SK-N-SH treated with all-trans-retinoic acid at 6 μM for 48 hours (cell line): Measurements from ENCODE around the gene TCERG1L.
A peak's percentile ranks its signal among the peaks of the same experiment; 100 is the strongest.

ENCODE experiments used
- ATAC-seq: fragments of 200-7000 bp; cut with Tn5 transposase; 3 replicates; pipeline ENCODE4 v1.9.1; 2020; ENCODE audit warnings: mild to moderate bottlenecking, moderate library complexity
- BACH2 ChIP-seq: fragments of 250-450 bp; sonication (Bioruptor Pico); IDR thresholded peaks from 2 replicates; pipeline ENCODE4 v1.9.0; 2021; ENCODE audit warnings: mild to moderate bottlenecking, borderline replicate concordance
- CREB5 ChIP-seq: fragments of 250-450 bp; sonication (Bioruptor Pico); IDR thresholded peaks from 2 replicates; pipeline ENCODE4 v1.5.1; 2020; ENCODE audit warnings: low read depth, mild to moderate bottlenecking, moderate library complexity
- CSDC2 ChIP-seq: fragments of 250-450 bp; sonication (Bioruptor Pico); IDR thresholded peaks from 2 replicates; pipeline ENCODE4 v1.5.0; 2020; ENCODE audit warnings: mild to moderate bottlenecking, moderate library complexity
- CSRNP3 ChIP-seq: fragments of 250-450 bp; sonication (Bioruptor Pico); IDR thresholded peaks from 2 replicates; pipeline ENCODE4 v1.5.1; 2021; ENCODE audit warnings: mild to moderate bottlenecking, moderate library complexity
- ESRRG ChIP-seq: fragments of 250-450 bp; sonication (Bioruptor Pico); IDR thresholded peaks from 2 replicates; pipeline ENCODE4 v1.6.1; 2021; ENCODE audit warnings: mild to moderate bottlenecking
- GLIS3 ChIP-seq: fragments of 250-450 bp; sonication (Bioruptor Pico); IDR thresholded peaks from 2 replicates; pipeline ENCODE4 v1.5.0; 2020; ENCODE audit warnings: mild to moderate bottlenecking, moderate library complexity
- ISL1 ChIP-seq: fragments of 250-450 bp; sonication (Bioruptor Pico); IDR thresholded peaks from 2 replicates; pipeline ENCODE4 v2.1.2; 2022; ENCODE audit warnings: mild to moderate bottlenecking, moderate library complexity
- OSR1 ChIP-seq: fragments of 250-450 bp; sonication (Bioruptor Pico); IDR thresholded peaks from 2 replicates; pipeline ENCODE4 v1.8.0; 2022; ENCODE audit warnings: moderate library complexity, mild to moderate bottlenecking, inconsistent platforms
- PATZ1 ChIP-seq: fragments of 250-450 bp; sonication (Bioruptor Pico); IDR thresholded peaks from 2 replicates; pipeline ENCODE4 v1.8.0; 2020; ENCODE audit warnings: mild to moderate bottlenecking, moderate library complexity, borderline replicate concordance
- POU6F1 ChIP-seq: fragments of 250-450 bp; sonication (Bioruptor Pico); IDR thresholded peaks from 2 replicates; pipeline ENCODE4 v1.8.0; 2021; ENCODE audit warnings: low read depth, mild to moderate bottlenecking, moderate library complexity, borderline replicate concordance
- PPARA ChIP-seq: fragments of 250-450 bp; sonication (Bioruptor Pico); IDR thresholded peaks from 2 replicates; pipeline ENCODE4 v1.5.0; 2020; ENCODE audit warnings: mild to moderate bottlenecking, borderline replicate concordance
- SNAI2 ChIP-seq: fragments of 250-450 bp; sonication (Bioruptor Pico); IDR thresholded peaks from 2 replicates; pipeline ENCODE4 v1.5.0; 2020; ENCODE audit warnings: mild to moderate bottlenecking, moderate library complexity
- TCF4 ChIP-seq: fragments of 250-450 bp; sonication (Bioruptor Pico); IDR thresholded peaks from 2 replicates; pipeline ENCODE4 v1.8.0; 2021; ENCODE audit warnings: mild to moderate bottlenecking, moderate library complexity, borderline replicate concordance
- ZC3H10 ChIP-seq: fragments of 250-450 bp; sonication (Bioruptor Pico); IDR thresholded peaks from 2 replicates; pipeline ENCODE4 v1.5.1; 2021; ENCODE audit warnings: mild to moderate bottlenecking, moderate library complexity
- ZFP3 ChIP-seq: fragments of 250-450 bp; sonication (Bioruptor Pico); IDR thresholded peaks from 2 replicates; pipeline ENCODE4 v1.5.0; 2020; ENCODE audit warnings: mild to moderate bottlenecking, moderate library complexity
- ZNF565 ChIP-seq: fragments of 450-650 bp; formaldehyde crosslinking; conservative IDR thresholded peaks from 2 replicates; pipeline ENCODE4 v1.5.0; 2020; ENCODE audit warnings: low read depth, mild to moderate bottlenecking, moderate library complexity
- ZNF70 ChIP-seq: fragments of 450-650 bp; formaldehyde crosslinking; IDR thresholded peaks from 2 replicates; pipeline ENCODE4 v1.5.0; 2020; ENCODE audit warnings: mild to moderate bottlenecking, moderate library complexity
- ZNF8 ChIP-seq: fragments of 450-650 bp; formaldehyde crosslinking; IDR thresholded peaks from 2 replicates; pipeline ENCODE4 v1.5.0; 2020; ENCODE audit warnings: mild to moderate bottlenecking, moderate library complexity

TCERG1L gene

GRCh38 chr10:131099028-131099726, 212.3 kb downstream of the TCERG1L start:
- TF ChIP-seq OSR1, result no peak
- peak; percentile 31; the same call in 1 of the 2 replicates for TF ChIP-seq TCF4 (CRISPR knock-in tag)
- TF ChIP-seq ZNF8 (CRISPR knock-in tag), result no peak
- TF ChIP-seq CSDC2 (CRISPR knock-in tag), result no peak
- TF ChIP-seq PATZ1 (CRISPR knock-in tag), result no peak
- no peak for ATAC-seq

- TF ChIP-seq CSRNP3 (no peak), ZNF565 (CRISPR knock-in tag) (no peak), TCF4 (CRISPR knock-in tag) (no peak), ISL1 (CRISPR knock-in tag) (no peak)
- ATAC-seq, result no peak
Measured at GRCh38 chr10:131098416-131098952, 213.0 kb downstream of the TCERG1L start.

GRCh38 chr10:131096031-131096430, 215.5 kb downstream of the TCERG1L start:
- no peak for ATAC-seq
- TF ChIP-seq BACH2 (CRISPR knock-in tag) (no peak), CREB5 (CRISPR knock-in tag) (no peak), PPARA (no peak), ZNF8 (CRISPR knock-in tag) (no peak), SNAI2 (no peak), ZNF565 (CRISPR knock-in tag) (no peak), ZNF70 (CRISPR knock-in tag) (no peak), ZFP3 (CRISPR knock-in tag) (no peak), GLIS3 (CRISPR knock-in tag) (no peak), ESRRG (CRISPR knock-in tag) (no peak), PATZ1 (CRISPR knock-in tag) (no peak), ZC3H10 (CRISPR knock-in tag) (no peak), CSRNP3 (no peak), POU6F1 (no peak), TCF4 (CRISPR knock-in tag) (no peak)

- no peak for ATAC-seq
- no peak for TF ChIP-seq CSDC2 (CRISPR knock-in tag)
- TF ChIP-seq OSR1, result no peak
- TF ChIP-seq ESRRG (CRISPR knock-in tag), result no peak
- no peak for TF ChIP-seq PPARA
- no peak for TF ChIP-seq ZNF8 (CRISPR knock-in tag)
- TF ChIP-seq ISL1 (CRISPR knock-in tag), result no peak
- TF ChIP-seq CREB5 (CRISPR knock-in tag), result no peak
- TF ChIP-seq SNAI2, result no peak
Measured at GRCh38 chr10:131095313-131095580, 216.3 kb downstream of the TCERG1L start.
